ENCODE measurements around the gene TFPT. TPM values are rescaled to one million over a fixed set of nuclear protein-coding genes. Genes with fewer than 3 reads are reported as not detected.

Gene TFPT
- total RNA-seq, 4 donors from 2014 or later: 7.5 to 18.1 (median 17.5) TPM

DNA sequence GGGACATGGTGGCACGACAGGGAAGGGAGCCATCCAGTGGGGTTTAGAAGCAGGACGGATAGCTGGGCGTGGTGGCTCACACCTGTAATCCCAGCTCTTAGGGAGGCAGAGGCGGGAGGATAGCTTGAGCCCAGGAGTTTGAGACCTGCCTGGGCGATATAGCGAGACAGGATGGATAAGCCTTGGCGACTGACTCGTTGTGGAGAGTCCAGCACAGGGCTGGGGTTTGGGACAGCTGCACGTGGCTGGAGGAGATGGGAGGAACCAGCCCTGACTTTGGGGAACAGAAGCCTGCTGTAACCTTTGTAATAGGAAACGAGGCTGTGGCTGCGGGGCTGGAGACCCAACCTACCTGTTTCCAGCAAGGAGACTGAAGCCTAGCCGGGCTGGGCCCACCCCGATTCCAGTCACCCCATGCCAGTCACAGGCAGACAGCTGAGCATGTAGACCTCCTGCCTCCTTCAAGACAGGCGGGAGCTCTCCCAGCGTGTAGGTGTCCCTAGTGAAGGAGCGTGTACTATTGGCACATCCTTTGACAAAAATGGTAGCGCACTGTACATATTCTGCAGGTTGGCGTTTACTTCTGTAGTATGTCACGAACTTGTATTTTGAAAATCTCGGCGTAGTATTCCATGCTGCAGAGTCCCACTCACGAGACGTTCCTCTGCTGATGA lies 36.0 kb upstream of the TFPT start:
- TF ChIP-seq, protein P1, sequence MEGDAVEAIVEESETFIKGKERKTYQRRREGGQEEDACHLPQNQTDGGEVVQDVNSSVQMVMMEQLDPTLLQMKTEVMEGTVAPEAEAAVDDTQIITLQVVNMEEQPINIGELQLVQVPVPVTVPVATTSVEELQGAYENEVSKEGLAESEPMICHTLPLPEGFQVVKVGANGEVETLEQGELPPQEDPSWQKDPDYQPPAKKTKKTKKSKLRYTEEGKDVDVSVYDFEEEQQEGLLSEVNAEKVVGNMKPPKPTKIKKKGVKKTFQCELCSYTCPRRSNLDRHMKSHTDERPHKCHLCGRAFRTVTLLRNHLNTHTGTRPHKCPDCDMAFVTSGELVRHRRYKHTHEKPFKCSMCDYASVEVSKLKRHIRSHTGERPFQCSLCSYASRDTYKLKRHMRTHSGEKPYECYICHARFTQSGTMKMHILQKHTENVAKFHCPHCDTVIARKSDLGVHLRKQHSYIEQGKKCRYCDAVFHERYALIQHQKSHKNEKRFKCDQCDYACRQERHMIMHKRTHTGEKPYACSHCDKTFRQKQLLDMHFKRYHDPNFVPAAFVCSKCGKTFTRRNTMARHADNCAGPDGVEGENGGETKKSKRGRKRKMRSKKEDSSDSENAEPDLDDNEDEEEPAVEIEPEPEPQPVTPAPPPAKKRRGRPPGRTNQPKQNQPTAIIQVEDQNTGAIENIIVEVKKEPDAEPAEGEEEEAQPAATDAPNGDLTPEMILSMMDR (IDR thresholded peaks at IDR 0.05 in 4 of 5, conservative IDR thresholded peaks at IDR 0.05 in 1 of 5): no peak
- TF ChIP-seq POLR2A (IDR thresholded peaks at IDR 0.05): no peak
- ATAC-seq (no peak), DNase-seq (no peak)
- H3K4me1 ChIP-seq: no peaks in the 10 kb centered on the region
- in situ Hi-C loops (cut with MboI; ENCODE audit: low sequenced_read_pairs in 4 of 4): no loop called here
- no peak overlapping the region for H3K4me3 ChIP-seq
- H3K27me3 ChIP-seq: no peaks in the 10 kb centered on the region
- H3K27ac ChIP-seq: no peak overlapping the region
- intact Hi-C loops (cut with DNase I; ENCODE audit: low total_unique reads): no loop called here
- H3K36me3 ChIP-seq: peaks cover 0 to 100% of the 10 kb centered on the region in 2 donors
- no peaks in the 10 kb centered on the region for H3K9me3 ChIP-seq

DNA sequence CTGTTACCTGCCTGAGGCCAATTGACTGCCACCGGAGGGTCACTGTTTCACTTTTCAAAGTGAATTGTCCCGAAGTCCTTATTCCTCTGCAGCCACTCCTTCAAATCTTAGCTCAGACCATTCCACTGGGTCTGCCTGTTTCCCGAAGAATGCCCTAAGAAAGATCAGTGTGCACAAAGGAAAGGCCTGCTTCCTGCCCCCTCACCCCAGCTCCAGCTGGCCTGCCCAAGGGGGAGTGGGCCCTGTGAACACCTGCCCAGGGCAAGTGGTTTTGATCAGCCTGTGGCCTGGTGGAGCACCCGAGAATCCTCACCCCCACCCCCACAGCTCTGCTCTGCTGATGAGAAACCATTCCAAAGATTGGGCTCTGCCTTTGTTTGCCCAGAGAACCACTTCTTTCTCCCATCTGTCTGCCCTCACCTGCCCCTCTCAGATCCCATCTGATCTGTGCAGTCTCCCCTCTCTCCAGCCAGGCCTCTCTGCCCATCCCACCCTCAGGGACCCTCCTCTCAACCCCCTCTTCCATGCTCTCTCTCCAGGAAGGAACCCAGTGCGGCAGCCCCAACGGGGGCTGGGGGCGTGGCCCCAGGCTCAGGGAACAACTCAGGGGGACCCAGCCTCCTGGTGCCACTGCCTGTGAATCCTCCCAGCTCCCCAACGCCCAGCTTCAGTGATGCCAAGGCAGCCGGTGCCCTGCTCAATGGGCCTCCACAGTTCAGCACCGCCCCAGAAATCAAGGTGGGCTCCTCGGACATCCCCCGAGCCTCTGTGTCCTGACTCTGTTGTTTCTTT lies 33.8 kb upstream of the TFPT start:
- H3K36me3 ChIP-seq: peaks cover 3 to 100% of the 10 kb centered on the region in 2 donors
- in situ Hi-C loops (cut with MboI; ENCODE audit: low sequenced_read_pairs in 4 of 4): no loop called here

DNA sequence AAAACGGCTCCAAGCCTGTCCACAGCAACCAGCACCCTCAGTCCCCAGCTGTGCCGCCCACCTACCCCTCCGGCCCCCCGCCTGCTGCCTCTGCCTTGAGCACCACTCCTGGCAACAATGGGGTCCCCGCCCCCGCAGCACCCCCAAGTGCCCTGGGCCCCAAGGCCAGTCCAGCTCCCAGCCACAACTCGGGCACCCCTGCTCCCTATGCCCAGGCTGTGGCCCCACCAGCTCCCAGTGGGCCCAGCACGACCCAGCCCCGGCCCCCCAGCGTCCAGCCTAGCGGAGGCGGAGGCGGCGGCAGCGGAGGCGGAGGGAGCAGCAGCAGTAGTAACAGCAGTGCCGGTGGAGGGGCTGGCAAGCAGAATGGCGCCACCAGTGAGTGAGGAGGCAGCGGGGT lies 32.7 kb upstream of the TFPT start:
- Histone ChIP-seq H3K4me1 (no peaks in the 10 kb centered on the region), H3K27me3 (no peaks in the 10 kb centered on the region), H3K36me3 (peaks cover 3 to 100% of the 10 kb centered on the region in 2 donors), H3K27ac (no peak overlapping the region), H3K9me3 (no peaks in the 10 kb centered on the region), H3K4me3 (no peak overlapping the region)
- no peak for TF ChIP-seq POLR2A (IDR thresholded peaks at IDR 0.05)
- TF ChIP-seq, protein P1 (IDR thresholded peaks at IDR 0.05 in 4 of 5, conservative IDR thresholded peaks at IDR 0.05 in 1 of 5): no peak
- ATAC-seq (no peak), DNase-seq (no peak)
- in situ Hi-C loops (cut with MboI; ENCODE audit: low sequenced_read_pairs in 4 of 4): no loop called here
- intact Hi-C loops (cut with DNase I; ENCODE audit: low total_unique reads): no loop called here

More for the DNA sequence above, 33.8 kb upstream of the TFPT start:
- no peak for ATAC-seq
- Histone ChIP-seq H3K4me3 (no peak overlapping the region), H3K4me1 (no peaks in the 10 kb centered on the region), H3K27me3 (no peaks in the 10 kb centered on the region), H3K27ac (no peak overlapping the region), H3K9me3 (no peaks in the 10 kb centered on the region)
- intact Hi-C loops (cut with DNase I; ENCODE audit: low total_unique reads): no loop called here
- DNase-seq: no peak
- no peak for TF ChIP-seq POLR2A (IDR thresholded peaks at IDR 0.05)

DNA sequence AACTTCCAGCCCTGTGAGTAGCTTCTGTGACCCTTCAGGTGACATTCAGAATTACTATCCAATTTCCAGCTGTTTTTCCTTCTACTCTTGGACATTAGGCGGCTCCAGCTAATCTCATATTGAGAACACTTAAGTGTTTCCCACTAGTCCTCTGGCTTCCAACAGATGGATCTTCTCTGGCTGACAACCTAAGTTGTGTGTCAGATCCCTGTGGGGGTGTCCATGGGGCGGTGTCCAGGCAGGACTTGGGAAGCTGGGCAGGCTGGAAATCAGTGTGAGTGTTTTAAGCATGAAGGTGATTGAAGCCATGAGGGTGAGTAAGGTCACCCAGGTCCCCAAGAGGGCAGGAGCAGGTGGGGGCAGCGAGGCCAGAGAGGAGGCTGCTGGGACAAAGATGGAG lies 32.2 kb upstream of the TFPT start:
- Histone ChIP-seq H3K27me3 (no peaks in the 10 kb centered on the region), H3K4me3 (no peak overlapping the region), H3K9me3 (no peaks in the 10 kb centered on the region), H3K36me3 (peaks cover 3 to 100% of the 10 kb centered on the region in 2 donors), H3K4me1 (no peaks in the 10 kb centered on the region), H3K27ac (no peak overlapping the region)
- intact Hi-C loops (cut with DNase I; ENCODE audit: low total_unique reads) (no loop called here), in situ Hi-C loops (cut with MboI; ENCODE audit: low sequenced_read_pairs in 4 of 4) (no loop called here)
- DNase-seq (no peak), ATAC-seq (no peak)
- no peak for TF ChIP-seq POLR2A (IDR thresholded peaks at IDR 0.05)
- TF ChIP-seq, protein P1 (IDR thresholded peaks at IDR 0.05 in 4 of 5, conservative IDR thresholded peaks at IDR 0.05 in 1 of 5): no peak

DNA sequence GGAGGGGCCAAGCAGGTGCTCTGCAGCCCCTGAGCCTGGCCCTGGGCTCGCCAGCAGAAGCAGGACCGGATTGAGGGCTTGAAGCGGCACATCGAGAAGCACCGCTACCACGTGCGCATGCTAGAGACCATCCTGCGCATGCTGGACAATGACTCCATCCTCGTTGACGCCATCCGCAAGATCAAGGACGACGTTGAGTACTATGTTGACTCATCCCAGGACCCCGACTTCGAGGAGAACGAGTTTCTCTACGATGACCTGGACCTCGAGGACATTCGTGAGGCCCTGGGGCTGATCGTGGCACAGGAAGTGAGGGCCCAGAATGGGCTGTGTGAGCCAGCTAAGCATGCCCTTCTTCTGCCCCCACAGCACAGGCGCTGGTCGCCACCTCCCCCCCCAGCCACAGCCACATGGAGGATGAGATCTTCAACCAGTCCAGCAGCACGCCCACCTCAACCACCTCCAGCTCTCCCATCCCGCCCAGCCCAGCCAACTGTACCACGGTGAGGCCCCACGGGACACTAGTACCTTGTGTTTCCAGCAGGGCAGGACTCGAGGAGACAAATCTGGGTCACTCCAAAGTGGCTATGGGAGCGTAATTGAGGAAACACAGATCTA lies 30.2 kb upstream of the TFPT start:
- in situ Hi-C loops (cut with MboI; ENCODE audit: low sequenced_read_pairs in 4 of 4) (no loop called here), intact Hi-C loops (cut with DNase I; ENCODE audit: low total_unique reads) (no loop called here)
- peaks cover 2 to 7% of the 10 kb centered on the region in 2 donors for H3K4me1 ChIP-seq
- H3K27me3 ChIP-seq: no peaks in the 10 kb centered on the region
- no peak overlapping the region for H3K4me3 ChIP-seq
- H3K36me3 ChIP-seq: peaks cover 3 to 90% of the 10 kb centered on the region in 2 donors
- H3K27ac ChIP-seq: no peak overlapping the region
- DNase-seq (no peak), ATAC-seq (no peak)
- no peaks in the 10 kb centered on the region for H3K9me3 ChIP-seq
- no peak for TF ChIP-seq POLR2A (IDR thresholded peaks at IDR 0.05)
- TF ChIP-seq, protein P1 (IDR thresholded peaks at IDR 0.05 in 4 of 5, conservative IDR thresholded peaks at IDR 0.05 in 1 of 5): no peak

All from gastrocnemius medialis (tissue), 4 donors.